HG02852 (cell line): ENCODE measurements around the gene C19orf12.

ENCODE experiments used
- ATAC-seq: cut with Tn5 transposase; IDR thresholded peaks from one replicate; pipeline ENCODE4 v1.9.1; 2021; ENCODE audit warnings: mild to moderate bottlenecking, moderate library complexity; ENCODE audit not compliant: unreplicated experiment

The C19orf12 gene

GRCh38 chr19:29697523-29698261, 17.4 kb downstream of the C19orf12 start:
- no peak for ATAC-seq

DNA sequence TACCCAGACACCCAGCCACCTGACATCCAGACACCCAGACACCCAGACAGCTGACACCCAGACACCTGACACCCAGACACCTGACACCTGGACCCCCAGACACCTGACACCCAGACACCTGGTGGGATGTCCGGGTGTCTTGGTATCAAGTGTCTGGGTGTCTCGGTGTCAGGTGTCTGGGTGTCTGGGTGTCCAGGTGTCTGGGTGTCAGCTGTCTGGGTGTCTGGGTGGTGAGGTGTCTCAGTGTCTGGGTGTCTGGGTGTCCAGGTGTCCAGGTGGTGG, 18.6 kb downstream of the C19orf12 start:
- ATAC-seq: no peak

DNA sequence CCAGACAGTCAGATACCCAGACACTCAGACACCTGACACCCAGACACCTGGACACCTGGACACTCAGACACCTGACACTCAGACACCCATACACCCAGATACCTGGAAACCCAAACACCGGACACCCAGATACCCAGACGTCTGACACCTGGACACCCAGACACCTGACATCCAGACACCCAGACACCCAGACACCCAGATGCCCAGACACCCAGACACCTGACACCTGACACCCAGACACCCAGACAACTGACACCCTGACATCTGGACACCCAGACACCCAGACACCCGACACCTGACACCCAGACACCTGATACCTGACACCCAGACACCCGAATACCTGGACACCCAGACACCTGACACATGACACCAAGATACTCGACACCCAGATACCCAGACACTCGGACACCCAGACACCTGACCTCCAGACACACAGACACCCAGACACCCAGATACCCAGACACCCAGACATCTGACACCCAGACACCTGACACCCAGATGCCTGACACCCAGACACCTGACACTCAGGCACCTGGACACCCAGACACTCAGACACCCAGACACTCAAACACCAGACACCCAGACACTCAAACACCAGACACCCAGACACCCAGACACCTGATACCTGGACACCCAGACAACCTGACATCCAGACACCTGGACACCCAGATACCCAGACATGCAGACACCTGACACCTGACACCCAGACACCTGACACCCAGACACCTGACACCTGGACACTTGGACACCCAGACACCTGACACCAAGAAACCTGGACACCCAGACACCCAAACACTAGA, 19.1 kb downstream of the C19orf12 start:
- ATAC-seq: no peak

DNA sequence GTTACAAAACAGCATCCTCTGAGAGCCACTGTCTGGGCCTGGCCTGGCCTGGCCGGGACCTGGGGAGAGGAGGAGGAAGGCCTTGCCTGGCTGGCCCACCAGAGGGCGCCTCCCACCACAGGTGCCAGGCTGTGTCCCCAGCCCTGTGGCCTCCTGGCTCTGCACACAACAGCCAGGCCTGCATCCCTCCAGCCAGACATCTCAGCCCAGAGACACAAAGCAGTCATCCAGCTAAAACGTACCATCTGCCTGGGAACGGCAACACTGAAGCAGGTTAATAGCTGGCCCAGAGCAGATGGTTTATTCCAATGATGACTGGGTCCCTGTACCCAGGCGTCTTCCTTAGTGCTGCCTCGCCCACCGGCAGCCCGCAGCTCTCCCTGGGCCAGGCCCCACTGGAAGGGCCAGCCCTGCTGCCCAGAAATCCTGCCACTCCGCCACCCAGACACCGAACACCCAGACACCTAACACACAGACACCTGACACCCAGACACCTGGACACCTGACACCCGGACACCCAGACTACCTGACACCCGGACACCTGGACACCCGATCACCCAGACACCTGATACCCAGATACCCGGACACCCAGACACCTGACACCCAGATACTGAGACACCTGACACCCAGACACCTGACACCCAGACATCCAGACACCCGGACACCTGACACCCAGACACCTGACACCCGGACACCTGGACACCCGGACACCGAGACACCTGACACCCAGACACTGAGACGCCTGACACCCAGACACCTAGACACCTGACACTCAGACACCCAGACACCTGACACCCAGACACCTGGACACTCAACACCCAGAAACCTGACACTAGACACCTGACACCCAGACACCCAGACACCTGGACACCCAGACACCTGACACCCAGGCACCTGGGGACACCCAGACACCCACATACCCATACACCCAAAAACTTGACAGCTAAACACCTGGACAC, 20.1 kb downstream of the C19orf12 start:
- peak; percentile 80 for ATAC-seq

DNA sequence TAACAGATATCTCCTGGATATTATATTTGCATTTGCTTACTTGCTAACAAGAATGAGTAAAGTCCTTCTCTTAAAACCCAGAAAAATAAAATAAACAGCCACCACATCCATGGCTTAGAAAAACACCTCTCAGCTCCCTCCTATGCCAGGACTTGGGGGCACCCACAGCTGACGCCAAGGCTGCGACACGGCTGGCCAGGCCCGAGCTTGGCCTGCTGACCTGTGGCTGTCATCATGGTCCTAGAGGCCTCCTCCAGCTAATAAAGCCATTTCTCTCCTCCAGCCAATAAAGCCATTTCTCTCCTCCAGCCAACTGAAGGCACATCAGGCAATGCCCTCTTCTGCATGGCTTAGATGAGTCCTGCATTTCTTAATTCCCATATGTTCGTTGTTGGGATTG, 20.9 kb downstream of the C19orf12 start:
- ATAC-seq: no peak

- ATAC-seq: no peak
These were observed 24.2 kb downstream of the C19orf12 start for GRCh38 chr19:29690842-29691241.

- no peak for ATAC-seq
These were observed 26.9 kb downstream of the C19orf12 start for GRCh38 chr19:29687897-29688728.

DNA sequence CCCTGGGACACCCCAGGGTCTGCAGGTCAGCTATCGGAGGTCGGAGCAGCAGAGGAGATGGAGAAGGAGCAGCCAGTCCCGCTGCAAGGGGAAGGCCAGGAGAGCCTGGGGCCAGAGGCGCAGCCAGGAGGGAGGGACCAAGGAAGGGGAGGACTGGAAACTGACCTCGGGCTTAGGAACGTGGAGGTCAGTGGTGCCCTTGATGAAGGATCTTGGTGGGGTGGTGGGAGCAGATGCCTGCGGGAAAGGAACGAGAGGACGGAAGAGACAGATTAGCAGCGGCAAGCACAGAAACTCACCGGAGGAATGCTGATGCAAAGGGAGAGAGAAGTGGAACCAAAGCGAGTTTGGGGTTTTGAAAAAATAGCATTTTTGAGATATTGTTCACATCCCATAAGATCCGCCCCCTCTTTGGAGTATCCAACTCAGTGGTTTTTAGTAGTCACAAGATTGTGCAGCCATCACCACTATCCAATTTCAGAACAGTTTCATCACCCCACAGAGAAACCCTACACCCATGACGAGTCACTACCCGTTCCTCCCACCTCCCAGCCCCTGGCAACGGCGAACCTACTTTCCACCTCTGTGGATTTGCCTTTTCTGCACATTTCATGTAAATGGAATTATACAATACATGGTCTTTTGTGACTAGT, 27.7 kb downstream of the C19orf12 start:
- ATAC-seq: no peak

DNA sequence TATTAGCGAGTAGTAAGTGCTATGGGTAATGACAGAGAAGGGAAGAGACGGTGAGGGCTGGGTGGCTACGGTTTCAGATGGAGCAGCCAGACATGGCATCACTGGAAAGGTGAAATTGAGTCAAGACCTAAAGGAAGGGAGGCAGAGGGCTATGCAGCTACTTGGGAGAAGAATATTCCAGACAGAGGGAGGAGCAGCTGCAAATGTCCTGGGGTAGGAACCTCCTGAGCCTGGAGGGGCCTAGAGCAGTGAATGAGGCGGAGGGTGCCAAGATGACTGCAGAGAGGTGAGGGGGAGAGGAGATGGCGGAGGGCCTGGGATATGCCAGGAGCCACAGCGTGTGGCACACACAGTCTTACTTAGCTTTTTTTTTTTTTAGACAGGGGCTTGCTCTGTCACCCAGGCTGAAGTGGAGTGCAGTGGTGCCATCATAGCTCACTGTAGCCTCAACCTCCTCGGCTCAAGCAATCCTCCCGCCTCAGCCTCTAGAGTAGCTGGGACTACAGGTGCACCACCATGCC, 28.7 kb downstream of the C19orf12 start:
- ATAC-seq: no peak

GRCh38 chr19:29685326-29685725, 29.7 kb downstream of the C19orf12 start:
- no peak for ATAC-seq

DNA sequence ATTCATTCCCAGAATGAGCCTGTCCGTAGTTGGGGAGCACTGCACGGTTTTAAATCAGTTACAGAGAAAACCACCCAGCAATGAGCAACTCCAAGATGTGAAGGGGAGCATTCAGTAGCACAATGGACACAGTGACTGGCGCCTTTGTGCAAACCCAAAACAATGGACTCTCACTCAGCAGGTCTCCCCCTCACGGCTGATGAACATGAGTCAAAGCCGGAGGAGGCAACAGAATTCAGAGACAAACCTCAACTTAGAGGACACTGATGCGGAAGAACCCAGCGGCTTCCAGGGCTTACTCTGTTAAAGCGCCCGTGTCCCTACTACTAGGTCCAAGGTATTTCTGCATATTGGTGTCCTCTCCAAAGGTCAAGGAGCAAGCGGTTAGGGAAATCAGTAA, 32.1 kb downstream of the C19orf12 start:
- no peak for ATAC-seq

- no peak for ATAC-seq
These were observed 32.7 kb downstream of the C19orf12 start for GRCh38 chr19:29682236-29682895.

- no peak for ATAC-seq
These were observed 33.4 kb downstream of the C19orf12 start for GRCh38 chr19:29681422-29682235.

GRCh38 chr19:29680937-29681336, 34.1 kb downstream of the C19orf12 start:
- ATAC-seq: no peak

DNA sequence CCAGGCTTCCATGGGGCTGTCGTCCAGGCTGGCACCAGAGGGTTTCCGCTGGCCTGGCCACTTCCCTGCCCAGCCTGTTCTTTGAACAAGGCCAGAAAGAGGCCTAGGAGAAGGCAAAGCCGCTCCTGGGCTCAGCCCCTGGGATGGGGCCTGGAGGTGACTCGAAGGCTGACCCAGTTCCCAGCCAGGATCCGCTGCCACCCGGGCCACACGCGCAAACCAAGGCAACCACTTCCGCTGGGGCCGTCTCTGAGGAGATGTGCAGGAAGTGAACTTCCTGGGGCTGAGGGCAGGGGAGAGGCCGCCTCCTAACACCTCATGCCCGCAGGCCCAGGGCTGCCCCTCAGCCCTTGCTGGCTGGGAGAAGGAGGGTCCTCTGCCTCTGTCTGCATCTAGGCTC, 34.6 kb downstream of the C19orf12 start:
- no peak for ATAC-seq

DNA sequence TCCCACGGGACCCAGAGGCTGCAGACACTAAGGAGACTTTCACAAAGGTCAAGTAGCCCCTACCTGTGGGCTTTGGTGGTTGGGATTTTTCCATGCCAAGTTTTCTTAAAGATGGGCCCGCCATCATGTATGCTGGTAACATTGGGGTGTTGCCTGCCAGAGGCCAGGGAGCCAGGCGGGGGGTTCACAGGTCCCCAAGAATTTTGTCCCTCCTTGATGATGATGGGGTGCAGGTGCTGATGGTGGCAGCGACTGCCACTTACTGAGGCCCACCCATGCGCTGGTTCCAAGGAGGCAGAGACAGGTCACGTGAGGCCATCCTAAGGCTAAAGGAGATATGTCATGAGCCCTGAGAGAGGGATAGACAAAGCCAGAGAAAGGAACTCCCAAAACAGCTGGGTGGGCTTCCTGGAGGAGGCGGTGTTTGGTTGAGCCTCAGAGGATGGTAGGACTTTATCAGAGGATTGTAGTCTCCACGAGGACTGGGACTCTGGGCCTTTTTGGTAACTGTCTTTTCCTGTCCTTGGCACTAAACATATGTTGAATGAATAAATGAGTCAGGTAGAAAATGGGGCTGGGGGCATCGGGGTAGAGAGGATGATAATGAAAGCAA, 35.4 kb downstream of the C19orf12 start:
- ATAC-seq: no peak

DNA sequence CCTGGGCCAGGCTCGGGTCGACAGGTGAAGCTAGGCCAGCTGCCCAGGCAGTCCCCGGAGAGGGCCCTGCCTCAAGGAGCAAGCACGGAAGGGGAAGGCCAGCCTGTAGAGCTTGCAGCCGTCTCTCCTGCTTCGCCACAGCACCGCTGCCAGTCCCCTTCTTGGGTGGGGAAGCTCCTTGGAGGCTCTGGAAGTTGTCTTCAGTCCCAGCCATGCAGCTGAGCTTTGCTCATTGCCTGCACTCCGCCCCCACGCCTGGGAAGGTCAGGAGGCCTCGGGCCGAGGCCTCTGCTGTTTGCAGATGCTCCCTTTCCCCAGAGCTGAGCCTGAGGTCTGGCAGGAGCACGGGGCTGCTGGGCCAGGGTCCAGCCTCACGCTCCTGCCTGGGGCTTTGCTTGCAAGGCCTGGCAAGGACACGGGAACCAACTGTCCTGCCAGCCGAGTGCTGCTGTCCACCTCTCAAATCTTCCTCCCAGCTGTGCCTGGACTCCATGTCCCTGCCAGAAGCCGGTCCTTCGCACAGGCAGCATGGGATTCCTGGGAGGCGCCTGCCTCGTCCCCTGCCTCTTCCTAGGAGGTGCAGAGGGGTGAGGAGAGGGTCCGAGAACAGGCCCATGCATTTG, 36.5 kb downstream of the C19orf12 start:
- ATAC-seq: no peak
